Activated B cell treated with CpG ODN at 0.5 μM for 24 hours (primary cell): ENCODE data around the gene LRRC28. TPM values are rescaled to one million over a fixed set of nuclear protein-coding genes. Genes with fewer than 3 reads are reported as not detected.
A peak's percentile ranks its signal among the peaks of the same experiment; 100 is the strongest.

Experiments used
- ATAC-seq: fragments of 200-7000 bp; cut with Tn5 transposase; one replicate; pipeline ENCODE4 v1.10.0; 2021; ENCODE audit warnings: low read depth, mild to moderate bottlenecking, moderate library complexity
- CTCF ChIA-PET: fragments of 350-600 bp; sonication (Branson Sonifier 250); formaldehyde crosslinking; loops from one replicate; lab custom pipeline; 2021; ENCODE audit warnings: antibody characterized with exemption; lab: Charles Lee
- POLR2A ChIA-PET: fragments of 350-600 bp; sonication (Branson Sonifier 250); formaldehyde crosslinking; loops from one replicate; lab custom pipeline; 2021; ENCODE audit warnings: antibody characterized with exemption; lab: Charles Lee
- DNase-seq: peaks from one replicate; pipeline ENCODE4 v3.0.0; 2022
- H3K27ac Mint-ChIP-seq: one replicate; pipeline ENCODE4 v1.8.0; 2020; ENCODE audit warnings: mixed read lengths
- H3K27me3 Mint-ChIP-seq: one replicate; pipeline ENCODE4 v1.8.0; 2021; ENCODE audit warnings: mixed read lengths
- H3K36me3 Mint-ChIP-seq: one replicate; pipeline ENCODE4 v1.8.0; 2021; ENCODE audit warnings: low read depth, mixed read lengths
- H3K4me1 Mint-ChIP-seq: one replicate; pipeline ENCODE4 v1.8.0; 2021; ENCODE audit warnings: mixed read lengths
- H3K4me3 Mint-ChIP-seq: one replicate; pipeline ENCODE4 v1.8.0; 2020; ENCODE audit warnings: mild to moderate bottlenecking, mixed read lengths
- H3K9me3 Mint-ChIP-seq: one replicate; pipeline ENCODE4 v1.8.0; 2020; ENCODE audit warnings: mixed read lengths
- CTCF ChIP-seq: fragments of 200-600 bp; IDR thresholded peaks from one replicate; pipeline ENCODE4 v1.8.0; 2022; ENCODE audit warnings: antibody characterized with exemption, mild to moderate bottlenecking
- intact Hi-C: fragments of 100-400 bp; cut with micrococcal nuclease; formaldehyde crosslinking; loops from one replicate; pipeline ENCODE4 v1.15.1; 2024
- total RNA-seq: library from RNA; stranded (reverse); gene quantifications from 2 replicates; pipeline ENCODE4 v1.2.3, GENCODE V29; 2022

Gene LRRC28
- 20.1 and 21.2 TPM in 2 replicates for total RNA-seq

- ChIA-PET CTCF (interaction anchor here (1.4 to 1.6 kb wide), 3 partner anchors 21 to 505 kb away, joined by 3 to 7 read pairs (median 5); no protein-coding TSS in a partner anchor), POLR2A (interaction anchor here (0.5 to 1.9 kb wide), 16 partner anchors 9 to 1352 kb away, joined by 3 to 19 read pairs (median 4); partner anchors contain the start of genes ASB7, LINS1, LYSMD4 and SYNM)
- no peaks in the 10 kb centered on the region for H3K27me3 Mint-ChIP-seq
- H3K4me3 Mint-ChIP-seq = peak within 1 kb of the TSS; percentile 91
- no peaks in the 10 kb centered on the region for H3K9me3 Mint-ChIP-seq
- ATAC-seq = peak; percentile 97
- H3K36me3 Mint-ChIP-seq = peaks cover 3% of the 10 kb centered on the region
- intact Hi-C loops = loop anchor here (1.0 to 5.0 kb wide), 5 partner anchors 482 to 1351 kb away; partner anchors contain the start of genes ASB7, IGF1R, LINS1 and LYSMD4
- peak; percentile 85 for DNase-seq
- peak within 1 kb of the TSS; percentile 89 for H3K27ac Mint-ChIP-seq
- no peak for TF ChIP-seq CTCF
- peaks cover 29% of the 10 kb centered on the region for H3K4me1 Mint-ChIP-seq
Observed at GRCh38 chr15:99250857-99251841, at the start of gene LRRC28. Gene LRRC28 (plus strand): TSS chr15:99251481. CDS start chr15:99255958, 4,477 bp downstream.

DNA sequence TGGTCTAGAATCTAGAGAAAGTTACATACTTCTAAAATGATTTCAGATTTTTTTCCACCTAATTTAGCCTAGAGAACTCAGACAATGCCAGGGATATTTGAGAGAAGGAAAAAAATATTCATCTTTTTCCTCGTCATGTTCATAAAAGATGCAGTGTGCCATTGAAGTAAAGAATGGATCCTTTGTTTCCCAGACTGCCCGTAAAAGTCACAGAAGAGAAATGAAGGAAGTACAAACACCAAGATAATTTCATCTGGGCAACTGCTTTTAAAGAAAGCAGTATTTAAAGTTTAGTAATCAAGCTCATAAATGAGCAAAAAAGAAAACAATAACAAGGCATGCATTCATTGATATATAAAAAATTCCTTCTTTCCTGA is 49.1 kb upstream of the LRRC28 start:
- ATAC-seq = no peak
- Mint-ChIP-seq H3K4me3 (no peak overlapping the region), H3K9me3 (no peaks in the 10 kb centered on the region), H3K27me3 (no peaks in the 10 kb centered on the region), H3K36me3 (no peaks in the 10 kb centered on the region), H3K27ac (no peak overlapping the region), H3K4me1 (no peaks in the 10 kb centered on the region)
- no peak for TF ChIP-seq CTCF
- POLR2A ChIA-PET = no interaction called here
- no peak for DNase-seq
- CTCF ChIA-PET = no interaction called here
- intact Hi-C loops = no loop called here

DNA sequence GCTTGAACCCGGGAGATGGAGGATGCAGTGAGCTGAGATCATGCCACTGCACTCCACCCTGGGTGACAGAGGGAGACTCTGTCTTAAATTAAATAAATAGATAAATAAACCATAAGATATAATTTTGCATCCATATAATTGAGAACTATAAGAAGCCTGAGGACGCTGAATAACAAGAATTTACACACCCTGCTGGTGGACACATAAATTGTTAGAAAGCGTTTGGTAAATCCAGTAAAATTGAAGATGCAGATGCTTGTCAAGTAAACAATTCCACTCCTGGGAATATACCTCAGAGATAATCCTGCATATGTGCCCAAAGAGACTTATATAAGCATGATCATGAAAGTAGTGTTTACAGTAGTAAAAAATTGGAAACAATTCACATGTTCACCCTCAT is 43.6 kb upstream of the LRRC28 start:
- H3K4me1 Mint-ChIP-seq = no peaks in the 10 kb centered on the region
- DNase-seq (no peak), ATAC-seq (no peak)
- ChIA-PET CTCF (interaction anchor here (1.6 to 1.7 kb wide), 2 partner anchors 39 to 106 kb away, joined by 3 read pairs; no protein-coding TSS in a partner anchor), POLR2A (no interaction called here)
- no peaks in the 10 kb centered on the region for H3K36me3 Mint-ChIP-seq
- H3K27ac Mint-ChIP-seq = no peak overlapping the region
- no peak for TF ChIP-seq CTCF
- H3K4me3 Mint-ChIP-seq = no peak overlapping the region
- H3K9me3 Mint-ChIP-seq = no peaks in the 10 kb centered on the region
- no peaks in the 10 kb centered on the region for H3K27me3 Mint-ChIP-seq
- intact Hi-C loops = no loop called here

DNA sequence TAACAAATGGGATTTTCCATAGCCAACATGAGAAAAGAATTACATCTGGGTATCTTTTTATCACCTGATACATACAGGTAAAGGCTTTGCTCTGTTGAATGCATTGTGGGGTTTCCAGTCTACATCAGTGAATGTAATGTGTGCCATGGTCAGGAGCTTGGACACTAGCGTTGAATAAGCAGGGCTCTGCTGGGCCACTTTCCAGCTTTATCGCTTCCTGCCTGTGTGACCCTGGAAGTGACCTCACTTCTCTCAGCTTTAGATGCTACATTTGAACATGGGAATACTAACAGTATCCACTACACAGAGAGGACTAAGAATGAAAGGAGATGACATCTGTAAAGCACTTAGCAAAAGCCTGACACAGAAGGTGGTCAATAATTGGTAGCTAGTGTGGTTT is 42.0 kb upstream of the LRRC28 start:
- Mint-ChIP-seq H3K4me3 (no peak overlapping the region), H3K27me3 (no peaks in the 10 kb centered on the region), H3K27ac (no peak overlapping the region), H3K36me3 (no peaks in the 10 kb centered on the region), H3K4me1 (no peaks in the 10 kb centered on the region), H3K9me3 (no peaks in the 10 kb centered on the region)
- ChIA-PET POLR2A (no interaction called here), CTCF (interaction anchor here (1.6 to 1.7 kb wide), 2 partner anchors 41 to 108 kb away, joined by 3 read pairs; no protein-coding TSS in a partner anchor)
- intact Hi-C loops = no loop called here
- DNase-seq = no peak
- TF ChIP-seq CTCF = no peak
- ATAC-seq = no peak

- POLR2A ChIA-PET = no interaction called here
- Mint-ChIP-seq H3K4me3 (no peak overlapping the region), H3K4me1 (no peaks in the 10 kb centered on the region), H3K36me3 (no peaks in the 10 kb centered on the region), H3K27ac (no peak overlapping the region), H3K27me3 (no peaks in the 10 kb centered on the region), H3K9me3 (no peaks in the 10 kb centered on the region)
- ATAC-seq (no peak), DNase-seq (no peak)
- intact Hi-C loops = loop anchor here (5.0 kb wide), 3 partner anchors 328 to 898 kb away; no protein-coding TSS in a partner anchor
- TF ChIP-seq CTCF = no peak
- CTCF ChIA-PET = no interaction called here
Observed at GRCh38 chr15:99210334-99210733, 40.9 kb upstream of the LRRC28 start.
